ENCODE measurements around the gene NDUFA8.

NDUFA8 gene

DNA sequence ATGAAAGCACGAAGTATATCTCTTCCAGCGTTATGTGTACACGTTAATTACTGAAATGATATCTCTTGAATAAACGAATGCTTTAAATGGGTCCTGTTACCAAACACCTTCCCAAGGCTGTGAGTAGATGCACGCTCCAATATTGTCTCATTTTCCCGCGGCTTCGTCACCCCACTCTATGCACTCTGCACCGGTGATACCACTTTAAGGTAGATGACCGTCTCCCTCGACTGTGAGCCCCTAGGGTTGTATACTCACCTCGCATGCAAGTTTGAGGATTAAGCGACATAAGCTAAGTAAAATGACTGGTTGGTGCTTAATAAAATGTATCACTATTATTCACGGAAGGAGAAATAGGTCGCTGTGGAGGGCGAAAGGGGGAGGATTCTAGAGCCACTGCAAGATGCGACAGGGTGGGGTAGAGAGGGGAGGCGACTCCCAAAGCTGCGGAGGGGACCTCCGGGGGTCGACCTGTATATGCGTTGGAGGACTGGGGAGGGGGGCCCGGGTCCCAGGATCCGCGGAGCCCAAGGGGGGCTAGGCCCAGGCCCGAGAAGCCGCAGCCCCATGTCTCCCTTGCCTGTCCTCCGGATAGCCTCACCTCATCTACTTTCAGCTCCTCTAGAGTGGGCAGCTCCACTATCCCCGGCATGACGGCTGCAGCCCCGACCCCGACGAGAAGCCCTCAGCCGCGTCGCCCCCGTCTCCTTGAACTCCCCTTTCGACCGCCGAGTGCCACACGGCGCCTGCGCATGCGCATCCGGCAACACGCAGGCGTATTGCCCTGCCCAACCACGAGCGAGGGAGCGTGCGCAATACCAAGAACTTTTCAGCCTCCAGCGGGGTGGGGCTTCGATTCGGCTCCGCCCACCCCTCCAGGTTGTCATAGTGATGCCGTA is at the start of gene NDUFA8, which contains the start of gene MORN5:
Gene NDUFA8, minus strand, starts transcription at position 754 of the 899 bp plus-strand sequence. Its CDS starts 102 bp downstream, at position 652.
Gene MORN5, plus strand, starts transcription at position 883 of the 899 bp plus-strand sequence. CDS start 65 bp downstream, outside the sequence.
- DNase-seq: peak; percentile 93

DNA sequence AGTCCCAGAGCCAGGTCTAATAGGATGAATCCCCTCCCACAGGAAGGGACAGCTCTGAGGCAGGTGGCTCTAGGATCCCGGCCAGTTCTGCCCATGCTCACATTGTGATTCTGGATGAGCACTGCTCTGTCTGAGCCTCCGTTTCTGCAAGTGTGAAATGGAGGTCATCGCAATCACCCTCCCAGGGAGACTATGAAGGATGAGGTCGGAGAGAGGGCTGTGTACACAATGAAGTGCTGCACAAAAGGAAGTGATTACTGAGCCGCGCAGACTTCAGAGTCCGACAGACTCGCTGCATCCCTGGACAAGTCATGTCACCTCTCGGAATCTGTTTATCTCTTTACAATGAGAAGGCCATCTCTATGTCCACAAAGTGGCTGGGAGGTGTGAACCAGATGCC is 47.5 kb upstream of the NDUFA8 start:
- no peak for DNase-seq

GRCh38 chr9:122206118-122207046 is 46.8 kb upstream of the NDUFA8 start:
- no peak for DNase-seq

- no peak for DNase-seq
Measured at GRCh38 chr9:122205176-122205575, 45.6 kb upstream of the NDUFA8 start.

DNA sequence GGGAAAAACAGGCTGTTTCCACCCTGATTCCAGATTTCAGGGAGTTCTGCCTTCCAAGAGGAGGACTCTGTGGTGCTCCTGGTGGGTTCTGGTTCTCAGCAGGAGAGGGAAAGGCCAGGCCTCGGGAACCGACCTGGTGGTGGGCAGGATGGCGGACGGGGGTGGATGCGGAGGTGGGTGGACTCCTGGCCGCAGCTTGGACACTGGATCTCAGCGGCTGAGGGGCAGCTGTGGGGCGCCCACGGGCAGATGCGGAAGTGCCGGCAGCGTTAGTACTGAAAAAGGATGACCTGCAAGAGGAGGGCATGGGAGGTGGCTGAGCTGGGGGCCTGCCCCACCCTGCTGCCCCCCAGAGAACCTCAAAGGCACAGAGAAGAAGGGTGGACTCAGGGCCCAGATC is 44.9 kb upstream of the NDUFA8 start:
- no peak for DNase-seq

DNA sequence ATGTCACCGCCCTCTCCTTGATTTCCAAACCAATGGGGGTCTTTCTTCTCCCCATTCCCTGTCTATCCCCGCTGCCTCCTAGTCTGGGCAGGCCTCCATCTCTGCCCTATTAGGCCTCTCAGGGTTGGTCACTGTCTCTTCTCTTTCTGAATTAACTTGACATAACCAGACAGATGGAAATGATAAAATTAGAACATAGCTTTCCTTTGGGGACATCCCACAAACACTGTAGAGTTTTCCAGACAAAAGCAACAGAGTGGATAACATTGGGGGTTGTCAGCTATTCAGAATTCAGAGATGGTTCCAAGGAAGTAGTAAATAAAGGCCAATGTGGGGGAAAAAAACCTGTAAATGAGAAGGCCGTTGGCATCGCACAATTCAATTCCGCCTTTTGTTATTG is 44.5 kb upstream of the NDUFA8 start:
- DNase-seq: no peak

- no peak for DNase-seq
Measured at GRCh38 chr9:122202111-122202510, 42.5 kb upstream of the NDUFA8 start.

DNA sequence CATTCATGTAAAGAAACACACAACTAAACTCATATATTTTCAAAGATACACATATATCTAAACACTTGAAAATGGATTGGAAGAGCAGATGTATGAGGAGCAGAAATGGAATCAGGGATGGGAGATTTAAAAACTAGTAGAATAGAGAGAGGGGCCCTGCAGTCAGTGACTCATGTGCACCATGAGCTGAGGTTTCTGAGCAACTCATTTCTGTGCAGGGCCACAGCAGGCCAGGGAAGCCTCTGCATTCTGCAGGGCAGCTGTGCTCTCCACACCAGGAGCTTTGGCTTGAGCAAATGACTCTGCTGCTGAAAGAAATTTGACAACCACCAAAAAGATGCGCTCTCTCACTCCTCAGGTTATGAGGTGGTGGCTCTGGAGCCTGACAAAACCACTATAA is 42.1 kb upstream of the NDUFA8 start:
- DNase-seq: no peak

- DNase-seq: peak; percentile 20
Measured at GRCh38 chr9:122200960-122201595, 41.5 kb upstream of the NDUFA8 start.

GRCh38 chr9:122197882-122198281 is 38.3 kb upstream of the NDUFA8 start:
- DNase-seq: no peak

- DNase-seq: no peak
Measured at GRCh38 chr9:122197426-122197825, 37.8 kb upstream of the NDUFA8 start.

DNA sequence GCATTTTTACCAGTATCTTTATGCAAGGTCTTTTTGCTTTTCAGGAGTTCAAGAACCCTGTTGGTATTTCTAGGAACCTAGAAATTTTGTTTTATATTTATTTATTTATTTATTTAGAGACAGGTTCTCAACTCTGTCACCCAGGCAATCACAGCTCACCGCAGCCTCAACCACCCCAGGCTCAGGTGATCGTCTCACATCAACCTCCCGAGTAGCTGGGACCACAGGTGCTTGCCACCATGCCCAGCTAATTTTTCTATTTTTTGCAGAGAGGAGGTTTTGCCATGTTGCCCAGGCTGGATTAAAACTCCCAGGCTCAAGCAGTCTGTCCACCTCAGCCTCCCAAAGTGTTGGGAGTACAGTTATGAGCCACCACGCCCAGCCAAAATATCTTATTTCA is 36.3 kb upstream of the NDUFA8 start:
- no peak for DNase-seq

GRCh38 chr9:122193651-122194050 is 34.1 kb upstream of the NDUFA8 start:
- no peak for DNase-seq

- DNase-seq: no peak
Measured at GRCh38 chr9:122192914-122193525, 33.4 kb upstream of the NDUFA8 start.

- peak; percentile 61 for DNase-seq
Measured at GRCh38 chr9:122192261-122192875, 32.8 kb upstream of the NDUFA8 start.

DNA sequence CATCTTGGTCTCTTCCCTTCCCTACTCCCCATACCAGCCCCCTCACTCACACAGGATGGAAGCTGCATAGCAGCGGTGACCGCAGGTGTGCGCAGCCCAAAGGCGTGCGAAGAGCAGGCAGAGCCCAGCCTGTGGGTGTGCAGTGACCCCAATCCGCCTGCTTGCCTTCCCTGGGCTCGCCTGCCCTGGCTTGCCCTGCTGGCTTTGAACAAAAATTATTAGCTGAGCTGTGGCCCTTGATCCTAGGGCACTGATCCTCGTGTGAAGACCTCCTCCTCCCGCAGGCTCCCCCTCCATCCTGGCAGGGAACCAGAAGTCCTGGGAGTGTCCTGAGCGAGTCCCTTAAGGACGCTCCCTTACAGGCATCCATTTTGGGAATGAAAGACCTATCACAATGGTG is 32.0 kb upstream of the NDUFA8 start:
- DNase-seq: no peak

- DNase-seq: peak; percentile 33
Measured at GRCh38 chr9:122190597-122191381, 31.2 kb upstream of the NDUFA8 start.

DNA sequence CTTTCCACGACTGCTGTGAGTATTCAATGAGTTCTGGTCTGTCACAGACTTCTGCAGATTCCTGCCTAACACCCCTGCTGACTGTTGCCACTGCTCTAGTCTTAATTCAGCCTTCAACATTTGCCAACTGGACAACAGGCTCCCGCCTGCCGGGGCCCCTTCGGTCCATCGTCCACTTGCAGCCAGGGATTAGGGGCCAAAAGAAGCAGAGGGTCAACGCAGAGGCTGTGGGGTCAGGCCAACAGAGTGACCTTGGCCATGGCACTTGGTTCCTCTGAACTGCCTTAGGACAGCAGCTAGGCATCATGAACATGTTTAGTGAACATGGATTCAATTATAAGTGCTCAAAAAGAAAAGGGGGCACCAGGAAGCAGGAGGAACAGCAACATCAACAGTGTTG is 28.8 kb upstream of the NDUFA8 start:
- no peak for DNase-seq

DNA sequence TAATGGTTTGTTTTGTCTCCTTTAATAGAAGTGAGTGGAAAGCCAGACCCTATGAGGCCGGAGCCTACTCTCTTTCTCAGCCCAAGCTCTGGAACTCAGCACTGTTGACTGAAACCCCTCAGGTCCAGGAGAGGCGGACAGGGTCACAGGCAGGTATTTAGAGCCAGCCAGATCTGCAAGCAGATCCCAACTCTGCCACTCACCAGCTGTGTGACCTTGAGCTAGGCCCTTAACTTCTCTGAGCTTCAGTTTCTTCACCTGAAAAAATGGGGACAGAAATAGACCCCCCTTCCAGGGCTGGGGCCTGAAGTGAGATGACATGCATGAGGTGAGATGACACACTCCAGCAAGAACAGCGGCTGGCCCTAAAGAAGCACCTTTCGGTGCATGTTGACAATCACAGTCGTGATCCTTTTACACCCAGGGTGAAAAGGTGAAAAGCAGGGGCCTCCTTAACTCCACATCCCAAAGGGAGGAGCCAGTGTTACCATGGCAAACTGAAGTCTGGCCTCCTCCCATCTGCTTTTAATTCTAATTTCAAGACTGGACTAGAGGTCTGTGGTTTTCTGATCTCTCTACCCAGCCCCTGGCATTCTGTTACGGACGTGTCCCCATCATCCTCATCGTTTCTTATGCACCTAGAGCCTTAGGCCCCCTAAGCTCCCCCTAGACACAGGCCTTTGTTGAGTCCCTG is 27.3 kb upstream of the NDUFA8 start:
- no peak for DNase-seq

DNA sequence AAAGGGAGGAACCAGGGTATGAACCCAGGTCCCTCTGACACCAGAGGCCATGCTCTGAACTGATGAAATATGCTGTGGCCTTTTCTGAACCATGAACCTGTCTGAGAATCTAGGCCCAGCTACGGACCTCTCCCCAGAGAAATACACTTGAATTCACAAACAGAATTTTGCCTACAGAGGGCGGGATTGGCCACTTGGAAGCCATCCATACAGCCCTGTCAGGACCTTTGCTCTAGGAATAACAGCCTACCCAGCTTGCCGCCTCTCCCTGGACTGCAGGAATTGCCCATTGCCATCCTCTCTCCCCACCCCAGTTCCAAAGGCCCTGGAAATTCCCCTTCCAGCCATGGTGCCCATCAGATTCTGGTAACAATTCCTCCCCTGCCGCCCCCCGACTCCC is 26.7 kb upstream of the NDUFA8 start:
- DNase-seq: no peak

DNA sequence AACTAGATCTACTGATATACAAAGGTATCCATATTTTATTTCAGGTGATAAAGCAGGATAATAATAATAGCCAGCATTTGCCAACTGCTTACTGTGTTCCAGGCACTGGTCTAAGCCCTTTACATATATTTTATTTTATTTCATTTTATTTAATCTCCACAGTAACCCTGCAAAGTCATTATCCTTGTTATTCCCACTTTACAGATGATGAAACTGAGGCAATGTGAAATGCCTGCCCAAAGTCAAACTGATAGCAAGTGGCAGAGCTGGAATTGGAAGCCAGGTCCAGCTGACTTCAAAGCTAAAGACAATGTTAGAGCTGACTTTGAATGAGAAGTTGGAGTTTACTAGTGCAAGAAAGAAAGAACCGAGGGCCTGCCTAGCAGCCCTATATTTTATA is 25.0 kb upstream of the NDUFA8 start:
- no peak for DNase-seq
